HG02678 (cell line): ENCODE measurements around the gene SPSB3.
"Not testable (repeated sequence)": the region's sequence is repeated elsewhere in the genome, so short reads cannot be mapped to it uniquely, and the experiment has no call there.

Experiments used
- ATAC-seq: cut with Tn5 transposase; IDR thresholded peaks from one replicate; pipeline ENCODE4 v1.9.1; 2021; ENCODE audit warnings: mild to moderate bottlenecking, moderate library complexity; ENCODE audit not compliant: unreplicated experiment

The SPSB3 gene

DNA sequence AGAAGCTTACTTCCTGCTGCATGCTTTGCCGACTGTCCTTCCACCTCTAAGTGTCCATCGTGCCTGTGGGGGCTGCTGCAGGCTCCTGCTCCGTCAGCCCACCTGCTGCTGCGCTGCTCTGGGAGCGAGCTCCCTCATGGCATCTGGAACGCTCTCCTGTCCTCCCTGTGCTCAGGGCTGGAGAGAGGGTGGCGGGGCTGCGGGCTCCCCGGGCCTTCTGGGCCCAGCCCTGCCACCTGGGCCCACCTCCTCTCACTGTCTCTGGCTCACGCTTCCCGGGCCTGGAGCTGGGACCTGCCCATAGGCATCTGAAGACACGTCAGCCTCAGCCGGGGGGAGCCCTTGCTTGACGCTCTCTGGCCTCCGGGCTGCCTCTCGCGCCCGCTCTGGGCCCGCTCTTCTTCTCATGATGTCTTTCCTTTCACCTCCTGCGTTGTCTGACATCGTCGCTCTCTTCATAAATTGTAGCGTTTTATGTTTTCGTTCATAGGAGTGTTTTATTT is 38.0 kb downstream of the SPSB3 start:
- no peak for ATAC-seq

GRCh38 chr16:1743376-1744337 is 38.7 kb downstream of the SPSB3 start:
- no peak for ATAC-seq

DNA sequence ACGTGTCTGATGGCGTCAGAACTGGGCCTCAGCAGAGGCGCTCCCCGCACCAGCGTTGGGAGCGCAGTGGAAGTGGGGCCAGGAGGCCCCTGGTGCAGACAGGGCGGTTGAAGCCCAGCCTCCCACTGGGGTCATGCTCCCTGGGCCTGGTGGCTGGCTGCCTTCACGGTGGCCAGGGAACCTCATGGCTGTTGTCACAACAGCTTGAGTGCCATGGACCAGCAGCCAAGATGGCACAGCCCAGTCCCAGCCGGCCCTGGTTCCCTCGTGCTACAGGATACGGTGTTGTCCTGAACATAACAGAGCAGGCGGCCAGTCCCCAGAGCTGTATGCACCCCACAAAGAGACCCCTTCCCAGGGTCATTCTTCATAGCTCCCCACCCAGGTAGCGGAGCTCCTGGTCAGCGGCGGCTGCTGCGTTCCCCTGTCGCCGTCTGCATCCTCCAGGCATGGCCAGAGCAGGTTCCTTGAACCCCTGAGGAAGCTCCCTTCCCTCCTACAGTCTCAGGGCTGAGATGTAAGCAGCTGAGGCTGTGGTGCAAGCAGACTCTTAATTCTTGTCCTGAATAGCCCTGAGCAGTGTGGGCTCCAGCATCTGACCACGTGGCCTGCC is 40.7 kb downstream of the SPSB3 start:
- no peak for ATAC-seq

- ATAC-seq, result no peak
Measured at GRCh38 chr16:1740781-1741490, 41.4 kb downstream of the SPSB3 start.

- no peak for ATAC-seq
Measured at GRCh38 chr16:1740234-1740633, 42.1 kb downstream of the SPSB3 start.

GRCh38 chr16:1734816-1735215 is 47.6 kb downstream of the SPSB3 start:
- no peak for ATAC-seq

GRCh38 chr16:1734123-1734522 is 48.2 kb downstream of the SPSB3 start:
- ATAC-seq, result no peak

DNA sequence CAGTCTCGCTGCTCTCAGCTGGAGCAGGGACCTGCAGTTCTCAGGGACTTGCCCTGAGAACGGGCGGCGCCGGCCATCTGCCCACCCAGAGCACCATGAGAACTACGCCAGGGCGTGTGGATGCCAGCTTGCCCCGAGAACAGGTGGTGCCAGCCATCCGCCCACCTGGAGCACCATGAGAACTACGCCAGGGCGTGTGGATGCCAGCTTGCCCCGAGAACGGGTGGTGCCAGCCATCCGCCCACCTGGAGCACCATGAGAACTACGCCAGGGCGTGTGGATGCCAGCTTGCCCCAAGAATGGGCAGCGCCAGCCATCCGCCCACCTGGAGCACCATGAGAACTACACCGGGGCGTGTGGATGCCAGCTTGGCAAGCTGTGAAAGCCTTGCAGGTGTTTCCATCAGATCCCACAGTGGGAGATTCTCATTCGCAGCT is 49.8 kb downstream of the SPSB3 start:
- not testable (repeated sequence) for ATAC-seq

GRCh38 chr16:1732071-1732470 is 50.3 kb downstream of the SPSB3 start:
- no peak for ATAC-seq

DNA sequence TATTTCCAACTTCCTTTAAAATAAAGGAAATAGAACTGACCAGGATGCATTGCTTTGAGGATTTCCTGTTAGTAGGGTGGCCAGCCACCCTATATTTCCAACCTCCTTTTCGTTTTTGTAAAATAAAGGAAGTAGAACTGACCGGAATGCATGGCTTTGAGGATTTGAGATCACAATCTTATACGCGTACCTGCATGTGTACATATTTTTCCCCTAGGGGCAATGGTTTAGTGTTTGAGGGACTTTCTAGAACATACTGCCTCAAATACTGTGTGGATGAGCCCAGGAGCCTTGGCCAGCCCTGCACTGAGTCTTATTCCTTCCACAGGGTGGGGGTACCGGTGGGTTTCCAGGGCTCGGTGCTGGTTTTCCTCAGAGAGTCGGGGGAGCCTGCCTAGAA is 50.8 kb downstream of the SPSB3 start:
- ATAC-seq, result no peak

DNA sequence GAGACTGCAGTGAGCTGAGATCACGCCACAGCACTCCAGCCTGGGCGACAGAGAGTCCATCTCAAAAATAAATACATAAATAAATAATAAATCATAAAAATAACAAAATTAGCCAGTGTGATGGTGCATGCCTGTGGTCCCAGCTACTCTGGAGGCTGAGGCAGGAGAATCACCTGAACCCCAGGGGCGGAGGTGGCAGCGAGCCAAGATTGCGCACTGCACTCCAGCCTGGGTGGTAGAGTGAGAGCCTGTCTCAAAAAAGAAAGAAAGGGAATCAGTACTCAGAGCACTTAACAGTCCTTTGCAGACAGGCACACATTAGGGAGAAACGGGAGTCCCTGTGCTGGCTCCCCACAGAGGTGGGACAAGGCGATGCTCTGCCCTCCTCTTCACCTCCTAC is 51.3 kb downstream of the SPSB3 start:
- no peak for ATAC-seq

GRCh38 chr16:1729445-1729844 is 52.9 kb downstream of the SPSB3 start:
- no peak for ATAC-seq

GRCh38 chr16:1729026-1729425 is 53.3 kb downstream of the SPSB3 start:
- no peak for ATAC-seq

DNA sequence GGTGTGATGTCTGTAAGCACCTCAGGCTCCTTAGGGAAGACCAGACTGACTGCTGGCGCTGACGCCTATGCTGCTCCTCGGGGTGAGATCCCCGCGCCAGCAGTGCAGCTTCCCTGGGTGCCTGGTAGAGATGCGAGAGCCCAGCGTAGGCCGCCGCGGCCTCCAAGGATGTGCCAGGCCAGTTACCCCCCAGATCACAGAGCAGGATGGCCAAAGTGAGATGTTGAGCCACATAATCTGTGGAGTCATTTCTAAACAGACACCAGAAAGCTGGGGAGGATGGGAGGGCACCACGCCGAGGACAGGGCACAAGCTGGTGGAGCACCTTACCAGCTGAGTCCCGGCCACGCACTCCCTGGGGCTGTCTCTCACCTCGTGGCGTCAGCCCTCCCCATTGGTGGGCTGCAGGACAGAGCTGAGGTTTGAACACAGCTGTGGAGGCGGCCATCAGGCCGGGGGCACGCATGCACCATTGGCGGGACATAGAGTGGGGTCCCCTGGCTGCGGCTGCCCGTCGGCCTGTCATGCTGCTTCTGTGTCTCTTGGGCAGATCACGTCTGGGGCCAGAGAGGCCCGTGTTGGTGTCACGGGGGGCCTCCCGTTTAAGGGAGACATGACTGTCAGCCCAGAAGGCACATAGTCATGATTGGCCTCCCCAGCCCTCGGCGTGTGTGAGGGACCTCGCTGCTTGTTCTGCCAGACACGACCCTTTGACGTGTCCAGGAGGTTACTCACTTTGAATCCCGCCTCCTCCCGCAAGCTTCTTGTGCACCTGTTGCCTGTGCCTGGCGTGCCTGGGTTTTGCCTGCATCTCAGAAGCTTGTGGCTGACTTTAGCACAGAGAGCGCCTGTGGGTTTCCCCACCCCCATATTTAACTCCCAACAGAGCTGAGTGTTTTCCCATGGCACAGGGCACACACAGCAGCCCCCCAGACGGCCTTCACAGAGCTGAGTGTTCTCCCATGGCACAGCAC is 54.4 kb downstream of the SPSB3 start:
- no peak for ATAC-seq
